Measurements from ENCODE around the gene FBXW5. TPM values are rescaled to one million over a fixed set of nuclear protein-coding genes. Genes with fewer than 3 reads are reported as not detected.
A peak's percentile ranks its signal among the peaks of the same experiment; 100 is the strongest.

FBXW5 gene
- total and polyA plus RNA-seq, 2 experiments from 2014 or later = 27.0 to 111 TPM

DNA sequence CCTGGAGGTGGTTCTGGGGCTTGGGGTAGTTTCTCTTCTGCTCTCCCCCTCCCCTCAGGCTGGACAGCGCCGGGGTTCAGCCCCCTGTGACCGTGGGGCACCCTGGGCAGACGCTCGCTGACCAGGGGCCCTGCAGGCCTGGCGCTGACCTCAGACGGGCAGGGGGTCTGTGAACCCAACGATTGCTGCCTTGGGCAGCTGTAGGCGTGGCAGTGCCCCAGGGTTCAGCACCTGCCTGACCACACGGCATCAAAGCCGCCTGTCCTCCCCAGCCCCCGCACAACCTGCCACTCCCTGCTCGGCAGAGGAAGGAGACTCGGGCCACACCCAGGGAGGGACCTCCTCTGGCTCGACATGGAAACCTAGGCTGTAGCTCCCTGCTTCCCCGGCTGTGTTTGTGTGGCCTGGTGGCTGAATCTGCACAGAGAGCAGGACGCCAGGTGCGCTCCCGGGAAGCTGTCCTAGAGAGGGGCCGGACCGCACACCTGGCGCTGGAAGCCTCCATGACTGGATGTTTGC, 19.7 kb upstream of the FBXW5 start:
- H3K4me3 Mint-ChIP-seq = no peak overlapping the region
- H3K27ac ChIP-seq (ENCODE audit: low read depth) = no peak overlapping the region
- H3K79me2 ChIP-seq (replicated peaks; ENCODE audit: insufficient read depth) = no peaks in the 10 kb centered on the region
- H3K27me3 Mint-ChIP-seq (ENCODE audit: insufficient read depth, low read depth, poor library complexity) = peaks cover 4% of the 10 kb centered on the region
- peaks cover 9% of the 10 kb centered on the region for H3K4me1 ChIP-seq (ENCODE audit: insufficient read depth)
- TF ChIP-seq, protein P1, sequence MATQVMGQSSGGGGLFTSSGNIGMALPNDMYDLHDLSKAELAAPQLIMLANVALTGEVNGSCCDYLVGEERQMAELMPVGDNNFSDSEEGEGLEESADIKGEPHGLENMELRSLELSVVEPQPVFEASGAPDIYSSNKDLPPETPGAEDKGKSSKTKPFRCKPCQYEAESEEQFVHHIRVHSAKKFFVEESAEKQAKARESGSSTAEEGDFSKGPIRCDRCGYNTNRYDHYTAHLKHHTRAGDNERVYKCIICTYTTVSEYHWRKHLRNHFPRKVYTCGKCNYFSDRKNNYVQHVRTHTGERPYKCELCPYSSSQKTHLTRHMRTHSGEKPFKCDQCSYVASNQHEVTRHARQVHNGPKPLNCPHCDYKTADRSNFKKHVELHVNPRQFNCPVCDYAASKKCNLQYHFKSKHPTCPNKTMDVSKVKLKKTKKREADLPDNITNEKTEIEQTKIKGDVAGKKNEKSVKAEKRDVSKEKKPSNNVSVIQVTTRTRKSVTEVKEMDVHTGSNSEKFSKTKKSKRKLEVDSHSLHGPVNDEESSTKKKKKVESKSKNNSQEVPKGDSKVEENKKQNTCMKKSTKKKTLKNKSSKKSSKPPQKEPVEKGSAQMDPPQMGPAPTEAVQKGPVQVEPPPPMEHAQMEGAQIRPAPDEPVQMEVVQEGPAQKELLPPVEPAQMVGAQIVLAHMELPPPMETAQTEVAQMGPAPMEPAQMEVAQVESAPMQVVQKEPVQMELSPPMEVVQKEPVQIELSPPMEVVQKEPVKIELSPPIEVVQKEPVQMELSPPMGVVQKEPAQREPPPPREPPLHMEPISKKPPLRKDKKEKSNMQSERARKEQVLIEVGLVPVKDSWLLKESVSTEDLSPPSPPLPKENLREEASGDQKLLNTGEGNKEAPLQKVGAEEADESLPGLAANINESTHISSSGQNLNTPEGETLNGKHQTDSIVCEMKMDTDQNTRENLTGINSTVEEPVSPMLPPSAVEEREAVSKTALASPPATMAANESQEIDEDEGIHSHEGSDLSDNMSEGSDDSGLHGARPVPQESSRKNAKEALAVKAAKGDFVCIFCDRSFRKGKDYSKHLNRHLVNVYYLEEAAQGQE (IDR thresholded peaks at IDR 0.05; ENCODE audit: unreplicated experiment) = peak; percentile 29
- TF ChIP-seq CREB1 (CRISPR knock-in tag; IDR thresholded peaks at IDR 0.05; ENCODE audit: low read depth) = no peak
- no peak overlapping the region for H3K27ac Mint-ChIP-seq
- ATAC-seq = no peak; the same call in 2 of the 3 replicates
- H3K9me2 ChIP-seq (ENCODE audit: insufficient read depth) = no peaks in the 10 kb centered on the region
- no peak overlapping the region for H2AFZ ChIP-seq
- no peak overlapping the region for H3K4me2 ChIP-seq
- no peaks in the 10 kb centered on the region for H3K36me3 Mint-ChIP-seq (ENCODE audit: low read depth)
- H4K20me1 ChIP-seq (replicated peaks; ENCODE audit: insufficient read depth) = no peaks in the 10 kb centered on the region
- DNase-seq (ENCODE audit: low spot score) = no peak
- no peaks in the 10 kb centered on the region for H3F3A ChIP-seq (replicated peaks; ENCODE audit: low read depth)
- no peak overlapping the region for H3K4me3 ChIP-seq
- H3K4me1 Mint-ChIP-seq = peaks cover 9% of the 10 kb centered on the region
- no peaks in the 10 kb centered on the region; the same call in 2 of the 3 replicates for H3K9me3 Mint-ChIP-seq
- H3K36me3 ChIP-seq (ENCODE audit: insufficient read depth) = no peaks in the 10 kb centered on the region
- H3K27me3 ChIP-seq (ENCODE audit: insufficient read depth) = no peaks in the 10 kb centered on the region

DNA sequence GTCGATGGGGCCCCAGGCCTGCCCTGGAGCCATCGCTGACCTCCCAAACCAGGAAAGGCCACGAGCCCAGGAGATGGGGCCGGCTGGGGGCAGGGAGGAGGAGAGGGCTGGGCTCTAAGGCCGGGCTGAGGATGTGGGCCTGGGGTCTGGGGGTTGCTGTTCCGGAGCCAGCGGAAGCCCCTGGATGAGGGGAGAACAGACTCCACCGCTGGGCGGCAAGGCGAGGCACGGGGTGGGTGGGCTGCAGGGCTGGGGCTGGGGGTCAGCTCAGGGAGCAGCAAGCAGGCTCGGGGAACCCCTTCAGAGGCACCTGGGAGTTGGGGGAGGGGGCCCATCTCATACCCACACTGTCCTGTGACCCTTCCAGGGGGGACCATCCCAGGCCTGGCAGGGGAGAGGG, 19.2 kb upstream of the FBXW5 start:
- H2AFZ ChIP-seq = no peak overlapping the region
- peaks cover 9% of the 10 kb centered on the region for H3K4me1 ChIP-seq (ENCODE audit: insufficient read depth)
- H3K79me2 ChIP-seq (replicated peaks; ENCODE audit: insufficient read depth) = no peaks in the 10 kb centered on the region
- H3K4me3 Mint-ChIP-seq = no peak overlapping the region
- H3K27me3 ChIP-seq (ENCODE audit: insufficient read depth) = no peaks in the 10 kb centered on the region
- H3K36me3 Mint-ChIP-seq (ENCODE audit: low read depth) = no peaks in the 10 kb centered on the region
- DNase-seq (ENCODE audit: low spot score) (no peak), ATAC-seq (no peak)
- no peaks in the 10 kb centered on the region for H4K20me1 ChIP-seq (replicated peaks; ENCODE audit: insufficient read depth)
- H3K4me1 Mint-ChIP-seq = peaks cover 9% of the 10 kb centered on the region
- H3K27ac Mint-ChIP-seq = no peak overlapping the region
- H3K9me2 ChIP-seq (ENCODE audit: insufficient read depth) = no peaks in the 10 kb centered on the region
- H3K27ac ChIP-seq (ENCODE audit: low read depth) = no peak overlapping the region
- H3K27me3 Mint-ChIP-seq (ENCODE audit: insufficient read depth, low read depth, poor library complexity) = peaks cover 5% of the 10 kb centered on the region
- H3K4me3 ChIP-seq = no peak overlapping the region
- no peaks in the 10 kb centered on the region for H3F3A ChIP-seq (replicated peaks; ENCODE audit: low read depth)
- no peaks in the 10 kb centered on the region; the same call in 2 of the 3 replicates for H3K9me3 Mint-ChIP-seq
- no peaks in the 10 kb centered on the region for H3K36me3 ChIP-seq (ENCODE audit: insufficient read depth)
- H3K4me2 ChIP-seq = no peak overlapping the region
- TF ChIP-seq, protein P1 (IDR thresholded peaks at IDR 0.05; ENCODE audit: unreplicated experiment) = no peak
- TF ChIP-seq CREB1 (CRISPR knock-in tag; IDR thresholded peaks at IDR 0.05; ENCODE audit: low read depth) = no peak
- TF ChIP-seq NANOG (IDR thresholded peaks at IDR 0.05; ENCODE audit: borderline replicate concordance) = no peak
- TF ChIP-seq EZH2 (IDR thresholded peaks at IDR 0.05; ENCODE audit: low read depth, unreplicated experiment) = no peak
- TF ChIP-seq EZH2phosphoT487 (IDR thresholded peaks at IDR 0.05; ENCODE audit: unreplicated experiment) = no peak
- no peak for TF ChIP-seq ZNF114 (CRISPR knock-in tag; IDR thresholded peaks at IDR 0.05)
- TF ChIP-seq CTCF (conservative IDR thresholded peaks at IDR 0.05; ENCODE audit: low read depth in 2 of 2) = no peak
- TF ChIP-seq, protein P2, sequence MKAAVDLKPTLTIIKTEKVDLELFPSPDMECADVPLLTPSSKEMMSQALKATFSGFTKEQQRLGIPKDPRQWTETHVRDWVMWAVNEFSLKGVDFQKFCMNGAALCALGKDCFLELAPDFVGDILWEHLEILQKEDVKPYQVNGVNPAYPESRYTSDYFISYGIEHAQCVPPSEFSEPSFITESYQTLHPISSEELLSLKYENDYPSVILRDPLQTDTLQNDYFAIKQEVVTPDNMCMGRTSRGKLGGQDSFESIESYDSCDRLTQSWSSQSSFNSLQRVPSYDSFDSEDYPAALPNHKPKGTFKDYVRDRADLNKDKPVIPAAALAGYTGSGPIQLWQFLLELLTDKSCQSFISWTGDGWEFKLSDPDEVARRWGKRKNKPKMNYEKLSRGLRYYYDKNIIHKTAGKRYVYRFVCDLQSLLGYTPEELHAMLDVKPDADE (IDR thresholded peaks at IDR 0.05) = no peak
